ENCODE results near the gene ACSS1. TPM values are rescaled to one million over a fixed set of nuclear protein-coding genes. Genes with fewer than 3 reads are reported as not detected.

ACSS1 gene
- total RNA-seq, 1 donor from 2014 or later: 6.7 TPM

- ATAC-seq: no peak
These were observed 27.2 kb downstream of the ACSS1 start for GRCh38 chr20:25030649-25031207.

GRCh38 chr20:25030007-25030648 is 27.8 kb downstream of the ACSS1 start:
- no peak for ATAC-seq

GRCh38 chr20:25025986-25026605 is 31.8 kb downstream of the ACSS1 start:
- no peak for ATAC-seq

- no peak for ATAC-seq
These were observed 32.7 kb downstream of the ACSS1 start for GRCh38 chr20:25025091-25025861.

- ATAC-seq: no peak
These were observed 33.8 kb downstream of the ACSS1 start for GRCh38 chr20:25024171-25024570.

- ATAC-seq: no peak
These were observed 34.6 kb downstream of the ACSS1 start for GRCh38 chr20:25023356-25023755.

- peak; percentile 95 for ATAC-seq
These were observed 35.3 kb downstream of the ACSS1 start for GRCh38 chr20:25022680-25023079.

- no peak for ATAC-seq
These were observed 36.6 kb downstream of the ACSS1 start for GRCh38 chr20:25021336-25021735.

GRCh38 chr20:25020901-25021301 is 37.0 kb downstream of the ACSS1 start:
- ATAC-seq: no peak

GRCh38 chr20:25020345-25020744 is 37.6 kb downstream of the ACSS1 start:
- ATAC-seq: no peak

- no peak for ATAC-seq
These were observed 38.4 kb downstream of the ACSS1 start for GRCh38 chr20:25019381-25020155.

- no peak for ATAC-seq
These were observed 39.1 kb downstream of the ACSS1 start for GRCh38 chr20:25018841-25019240.

GRCh38 chr20:25018425-25018824 is 39.5 kb downstream of the ACSS1 start:
- ATAC-seq: no peak

GRCh38 chr20:25017257-25017803 is 40.6 kb downstream of the ACSS1 start:
- ATAC-seq: peak; percentile 98

GRCh38 chr20:25016471-25016870 is 41.5 kb downstream of the ACSS1 start:
- ATAC-seq: no peak

- ATAC-seq: no peak
These were observed 42.0 kb downstream of the ACSS1 start for GRCh38 chr20:25015986-25016385.

GRCh38 chr20:25014816-25015215 is 43.1 kb downstream of the ACSS1 start:
- ATAC-seq: no peak

GRCh38 chr20:25013478-25014380 is 44.2 kb downstream of the ACSS1 start:
- ATAC-seq: no peak

GRCh38 chr20:25012616-25013189 is 45.2 kb downstream of the ACSS1 start:
- no peak for ATAC-seq

- no peak for ATAC-seq
These were observed 46.1 kb downstream of the ACSS1 start for GRCh38 chr20:25011831-25012241.

GRCh38 chr20:25011261-25011660 is 46.7 kb downstream of the ACSS1 start:
- no peak for ATAC-seq

All from esophagus mucosa (tissue), 1 donor.